GM06990 (cell line): ENCODE results near the gene ACTR6.

ENCODE experiments used
- DNase-seq: peaks from one replicate; pipeline ENCODE4 v3.0.0-alpha.2; 2011; ENCODE audit not compliant: insufficient read length; ENCODE audit errors: extremely low read depth
- H3K27me3 ChIP-seq: replicated peaks from 2 replicates; pipeline ENCODE4 v1.6.0; 2011; ENCODE audit warnings: low read length; ENCODE audit not compliant: control insufficient read depth, insufficient read depth
- H3K36me3 ChIP-seq: 2 replicates; pipeline ENCODE4 v1.5.1; 2011; ENCODE audit warnings: low read length; ENCODE audit not compliant: control insufficient read depth, insufficient read depth
- H3K4me3 ChIP-seq: replicated peaks from 2 replicates; pipeline ENCODE4 v1.5.1; 2011; ENCODE audit warnings: low read depth, mild to moderate bottlenecking, control low read depth, low read length
- TF ChIP-seq, protein P1 (sequence below): IDR thresholded peaks from 2 replicates; pipeline ENCODE4 v1.5.1; 2011; ENCODE audit warnings: low read length, control low read depth, mild to moderate bottlenecking, inconsistent platforms; ENCODE audit not compliant: insufficient read depth, poor library complexity, severe bottlenecking

The ACTR6 gene

DNA sequence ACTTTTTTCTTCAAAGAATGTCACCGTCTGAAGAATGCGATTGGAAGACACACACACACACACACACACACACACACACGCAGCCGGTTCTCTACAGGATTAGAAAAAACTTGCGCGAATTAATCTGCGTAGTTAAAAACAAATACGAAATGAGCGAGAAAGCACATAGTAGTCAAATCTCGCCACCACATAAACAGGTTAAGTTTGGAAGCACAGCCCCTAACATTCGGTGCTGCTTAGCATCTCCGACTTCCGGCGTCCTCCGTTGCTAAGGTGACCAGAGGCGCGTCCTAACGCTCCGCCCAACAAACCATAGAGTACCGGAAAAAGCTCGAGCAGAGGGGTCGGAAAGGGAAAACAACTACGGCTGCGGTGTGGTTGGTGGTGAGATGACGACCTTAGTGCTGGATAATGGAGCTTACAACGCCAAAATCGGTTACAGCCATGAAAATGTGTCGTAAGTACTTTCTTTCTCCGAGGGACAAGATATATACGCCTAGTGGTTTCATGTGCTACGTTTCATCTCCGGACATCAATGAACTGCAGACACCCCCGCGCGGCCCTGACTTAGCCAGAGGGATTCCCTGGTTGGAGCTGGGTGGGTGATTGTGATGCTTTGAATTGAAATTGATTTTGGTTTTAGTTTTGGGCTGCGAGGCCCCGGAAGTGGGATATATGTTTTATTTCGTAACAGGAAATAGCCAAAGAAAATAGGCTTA is at the start of gene ACTR6:
ACTR6 (plus strand) TSS at position 353 of the 719 bp plus-strand sequence; CDS start at position 390, 37 bp downstream.
- peak within 1 kb of the TSS; percentile 96 for H3K4me3 ChIP-seq
- peak; percentile 87 for DNase-seq
- no peaks in the 10 kb centered on the region for H3K36me3 ChIP-seq
- no peaks in the 10 kb centered on the region for H3K27me3 ChIP-seq
- TF ChIP-seq, protein P1, sequence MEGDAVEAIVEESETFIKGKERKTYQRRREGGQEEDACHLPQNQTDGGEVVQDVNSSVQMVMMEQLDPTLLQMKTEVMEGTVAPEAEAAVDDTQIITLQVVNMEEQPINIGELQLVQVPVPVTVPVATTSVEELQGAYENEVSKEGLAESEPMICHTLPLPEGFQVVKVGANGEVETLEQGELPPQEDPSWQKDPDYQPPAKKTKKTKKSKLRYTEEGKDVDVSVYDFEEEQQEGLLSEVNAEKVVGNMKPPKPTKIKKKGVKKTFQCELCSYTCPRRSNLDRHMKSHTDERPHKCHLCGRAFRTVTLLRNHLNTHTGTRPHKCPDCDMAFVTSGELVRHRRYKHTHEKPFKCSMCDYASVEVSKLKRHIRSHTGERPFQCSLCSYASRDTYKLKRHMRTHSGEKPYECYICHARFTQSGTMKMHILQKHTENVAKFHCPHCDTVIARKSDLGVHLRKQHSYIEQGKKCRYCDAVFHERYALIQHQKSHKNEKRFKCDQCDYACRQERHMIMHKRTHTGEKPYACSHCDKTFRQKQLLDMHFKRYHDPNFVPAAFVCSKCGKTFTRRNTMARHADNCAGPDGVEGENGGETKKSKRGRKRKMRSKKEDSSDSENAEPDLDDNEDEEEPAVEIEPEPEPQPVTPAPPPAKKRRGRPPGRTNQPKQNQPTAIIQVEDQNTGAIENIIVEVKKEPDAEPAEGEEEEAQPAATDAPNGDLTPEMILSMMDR: no peak

DNA sequence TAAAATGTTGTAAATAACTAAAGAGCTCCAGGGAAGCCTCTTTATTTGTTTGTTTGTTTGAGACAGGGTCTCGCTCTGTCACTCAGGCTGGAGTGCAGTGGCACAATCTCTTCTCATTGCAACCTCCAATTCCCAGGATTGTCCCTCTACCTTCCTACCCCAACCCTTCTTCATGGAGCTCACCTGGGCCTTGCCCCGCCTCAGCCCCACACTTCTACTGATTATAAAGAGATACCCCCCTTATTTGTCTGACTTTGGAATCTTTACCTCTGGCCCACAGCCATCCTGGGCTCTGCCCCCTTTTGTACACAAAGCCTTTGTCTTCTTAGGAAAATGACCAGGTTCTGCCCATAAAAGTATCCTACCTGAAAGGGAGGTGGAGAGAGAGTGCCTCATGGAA is 48.8 kb upstream of the ACTR6 start:
- H3K36me3 ChIP-seq: no peaks in the 10 kb centered on the region
- DNase-seq: no peak

DNA sequence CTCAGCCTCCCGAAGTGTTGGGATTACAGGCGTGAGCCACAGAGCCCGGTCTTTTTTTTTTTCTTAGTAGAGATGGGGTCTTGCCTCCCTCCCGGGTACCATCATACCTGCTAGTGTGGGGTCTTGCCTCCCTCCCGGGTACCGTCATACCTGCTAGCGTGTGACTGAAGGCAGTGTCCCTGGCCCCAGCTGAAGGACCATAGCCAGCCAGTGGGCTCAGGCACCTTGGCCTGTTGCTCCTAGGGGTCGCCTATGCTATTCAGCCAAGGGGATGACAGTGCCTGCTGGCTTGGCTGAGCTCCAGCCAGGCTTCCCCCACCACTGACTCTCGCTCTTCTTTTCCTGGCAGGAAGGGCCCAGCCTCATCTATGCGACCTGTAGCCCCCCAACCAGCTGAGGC is 47.5 kb upstream of the ACTR6 start:
- TF ChIP-seq, protein P1: no peak
- no peak overlapping the region for H3K4me3 ChIP-seq
- no peaks in the 10 kb centered on the region for H3K27me3 ChIP-seq
- no peak for DNase-seq
- H3K36me3 ChIP-seq: no peaks in the 10 kb centered on the region

More for the DNA sequence above, 48.8 kb upstream of the ACTR6 start:
- TF ChIP-seq, protein P1: no peak
- Histone ChIP-seq H3K4me3 (no peak overlapping the region), H3K27me3 (no peaks in the 10 kb centered on the region)

- H3K27me3 ChIP-seq: no peaks in the 10 kb centered on the region
- no peak overlapping the region for H3K4me3 ChIP-seq
- no peaks in the 10 kb centered on the region for H3K36me3 ChIP-seq
- peak; percentile 40 for DNase-seq
- TF ChIP-seq, protein P1: peak; percentile 97
Observed at GRCh38 chr12:100154474-100155247, 46.0 kb upstream of the ACTR6 start.

- H3K36me3 ChIP-seq: no peaks in the 10 kb centered on the region
- no peaks in the 10 kb centered on the region for H3K27me3 ChIP-seq
- DNase-seq: no peak
- no peak overlapping the region for H3K4me3 ChIP-seq
- TF ChIP-seq, protein P1: no peak
Observed at GRCh38 chr12:100156731-100157426, 43.7 kb upstream of the ACTR6 start.
